ENCODE data around the gene TGM6.

TGM6 gene
- total RNA-seq, result 0 to 0.07 (median 0) reads per million in 18 experiments

DNA sequence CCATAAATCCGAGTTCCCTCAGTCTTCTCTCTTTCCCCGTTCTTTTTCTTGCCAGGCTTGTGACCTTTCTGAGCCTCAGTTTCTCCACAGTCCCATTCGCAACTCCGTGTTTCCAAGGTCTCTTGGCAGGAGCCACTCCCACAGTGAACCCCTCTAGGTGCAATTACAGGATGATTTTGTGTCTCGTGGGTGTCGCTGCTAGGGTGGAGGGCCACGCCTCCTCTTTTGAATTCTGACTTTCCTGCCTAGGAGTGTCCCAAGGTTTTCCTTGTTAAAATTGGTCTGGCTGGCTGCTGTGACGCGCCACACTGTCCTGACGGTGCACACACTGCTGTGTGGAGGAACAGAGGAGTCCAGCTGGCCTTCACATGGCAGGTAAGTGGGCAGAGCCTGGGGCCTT lies at the start of gene TGM6:
Gene TGM6, plus strand, starts transcription at position 301 of the 400 bp plus-strand sequence. Its CDS starts 68 bp downstream, at position 369.
- no peak for DNase-seq

GRCh38 chr20:2331106-2331505 lies 49.6 kb upstream of the TGM6 start:
- no peak for DNase-seq

DNA sequence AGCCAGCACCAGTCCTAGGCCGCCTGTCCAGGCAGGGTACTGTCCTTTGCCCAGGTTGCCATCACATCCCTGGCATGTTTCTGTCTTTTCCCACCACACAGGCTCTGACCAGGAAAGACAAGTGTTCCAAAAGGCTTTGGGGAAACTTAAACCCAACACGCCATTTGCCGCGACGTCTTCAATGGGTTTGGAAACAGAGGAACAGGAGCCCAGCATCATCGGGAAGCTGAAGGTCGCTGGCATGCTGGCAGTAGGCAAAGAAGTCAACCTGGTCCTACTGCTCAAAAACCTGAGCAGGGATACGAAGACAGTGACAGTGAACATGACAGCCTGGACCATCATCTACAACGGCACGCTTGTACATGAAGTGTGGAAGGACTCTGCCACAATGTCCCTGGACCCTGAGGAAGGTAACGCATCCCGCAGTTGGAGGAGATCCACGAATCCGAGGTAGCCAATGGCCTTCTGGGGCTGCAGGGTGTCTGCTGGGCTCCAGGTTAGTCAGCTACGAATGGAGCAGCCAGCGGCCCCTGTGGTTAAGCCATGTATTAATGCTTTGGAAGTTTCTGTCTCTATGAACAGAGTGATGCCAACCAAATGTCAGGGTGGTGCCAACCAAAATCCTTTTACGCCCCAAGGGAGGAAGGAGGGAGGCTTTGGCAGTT lies 48.7 kb upstream of the TGM6 start:
- no peak for DNase-seq

DNA sequence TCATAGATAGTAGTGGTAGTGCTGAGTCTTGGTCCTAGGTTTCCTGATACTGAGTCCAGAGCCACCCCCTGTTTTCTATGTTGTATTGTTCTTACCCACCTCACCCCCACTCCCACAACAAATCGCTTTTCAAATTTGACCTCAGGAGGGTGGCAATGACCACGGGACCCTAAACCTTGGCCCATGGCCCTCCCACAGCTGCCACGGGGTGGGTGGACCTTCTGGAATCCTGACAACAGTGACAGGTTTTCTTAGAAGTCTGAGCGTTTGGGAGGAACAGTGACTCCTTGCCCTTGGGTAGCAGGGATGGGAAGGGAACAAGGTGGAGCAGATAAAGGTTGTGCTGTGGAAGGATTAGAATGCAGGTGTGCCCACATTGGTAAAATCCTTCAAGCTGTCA lies 48.0 kb upstream of the TGM6 start:
- no peak for DNase-seq

DNA sequence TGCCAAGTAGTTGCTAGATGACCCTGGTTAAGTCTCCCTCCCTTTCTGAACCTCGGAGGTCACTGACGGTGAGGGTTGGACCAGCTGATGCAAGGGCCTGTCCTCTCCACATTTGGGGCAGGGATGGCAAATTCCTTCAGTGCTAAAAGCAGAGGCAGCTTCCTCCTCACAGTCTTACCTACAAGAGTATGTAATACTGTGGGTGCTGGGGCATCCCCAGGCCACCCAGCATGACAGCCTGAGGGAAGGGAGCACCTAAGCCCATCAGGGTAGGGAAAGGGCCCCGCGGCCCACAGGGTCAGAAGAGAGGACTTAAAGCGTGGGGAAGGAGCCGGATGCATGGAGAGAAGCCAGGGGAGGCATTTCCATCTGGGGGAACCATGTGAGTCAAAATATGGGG lies 46.9 kb upstream of the TGM6 start:
- no peak for DNase-seq

DNA sequence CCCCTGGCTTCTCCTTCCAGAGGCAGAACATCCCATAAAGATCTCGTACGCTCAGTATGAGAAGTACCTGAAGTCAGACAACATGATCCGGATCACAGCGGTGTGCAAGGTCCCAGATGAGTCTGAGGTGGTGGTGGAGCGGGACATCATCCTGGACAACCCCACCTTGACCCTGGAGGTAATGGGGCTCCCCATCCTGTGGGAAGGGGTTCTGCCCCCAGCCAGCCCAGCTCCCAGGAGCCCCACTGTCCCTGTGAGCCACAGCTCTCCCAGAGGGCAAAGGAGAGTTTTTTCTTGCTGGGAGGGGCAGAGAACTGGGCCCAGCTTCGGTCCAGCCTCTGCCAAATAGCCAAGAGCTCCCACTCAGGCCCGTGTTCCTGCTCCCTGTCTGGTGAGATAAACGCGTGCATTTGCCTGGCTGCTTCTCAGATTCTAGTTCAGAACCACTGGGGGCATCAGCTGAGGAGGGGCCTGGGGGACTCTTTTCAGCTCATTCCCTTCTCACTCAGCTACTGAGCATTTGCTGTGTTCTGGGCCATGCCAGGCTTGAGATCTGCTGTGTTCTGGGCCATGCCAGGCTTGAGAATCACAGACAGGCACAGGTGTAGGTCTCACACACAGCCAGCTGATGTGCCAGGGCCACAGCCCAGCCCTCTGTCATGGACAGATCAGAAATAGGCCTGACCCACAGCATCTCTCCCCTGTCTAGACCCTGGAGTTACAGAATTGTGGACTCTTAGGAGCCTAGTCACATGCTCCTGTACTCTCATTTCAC lies 45.4 kb upstream of the TGM6 start:
- DNase-seq, result no peak

DNA sequence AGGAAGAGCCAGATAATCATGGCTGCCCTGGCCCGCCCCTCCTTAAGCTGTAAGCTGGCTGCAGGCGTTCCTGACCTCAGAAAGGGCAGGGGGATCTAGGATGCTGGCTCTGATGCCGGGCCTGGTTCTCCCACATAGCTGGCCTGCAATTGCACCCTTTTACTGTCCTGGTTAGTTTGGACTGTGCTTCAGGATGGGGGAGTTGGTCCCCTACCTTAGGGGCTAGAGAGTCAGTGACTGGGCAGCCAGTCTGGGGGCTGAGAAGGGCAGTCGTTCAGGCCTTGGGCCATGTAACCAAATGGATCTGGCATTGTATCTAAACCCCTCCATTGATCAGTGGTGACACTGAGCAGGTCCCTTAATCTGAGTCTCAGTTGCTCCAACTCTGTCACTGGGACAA lies 44.2 kb upstream of the TGM6 start:
- no peak for DNase-seq

- no peak for DNase-seq
These were observed 43.6 kb upstream of the TGM6 start for GRCh38 chr20:2337142-2337541.

- peak; percentile 47 to 50 for DNase-seq
These were observed 42.2 kb upstream of the TGM6 start for GRCh38 chr20:2338411-2339066.

DNA sequence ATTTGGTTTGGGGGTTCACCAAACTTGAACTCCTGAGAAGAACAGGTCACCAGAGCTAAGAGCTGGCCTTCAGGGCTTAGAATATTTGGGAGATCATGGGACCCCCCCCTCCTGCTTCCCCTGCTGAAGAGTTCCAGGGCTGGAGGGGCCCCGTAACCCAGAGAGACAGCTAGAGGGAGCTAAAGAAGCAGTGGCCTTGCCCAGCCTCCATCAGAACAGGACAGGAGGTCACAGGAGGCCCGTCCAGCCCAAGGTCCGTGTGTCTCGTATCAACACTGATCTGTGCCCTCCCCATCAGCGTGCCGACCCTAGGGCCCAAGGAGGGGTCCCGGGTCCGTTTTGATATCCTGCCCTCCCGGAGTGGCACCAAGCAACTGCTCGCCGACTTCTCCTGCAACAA lies 40.6 kb upstream of the TGM6 start:
- DNase-seq, result no peak

DNA sequence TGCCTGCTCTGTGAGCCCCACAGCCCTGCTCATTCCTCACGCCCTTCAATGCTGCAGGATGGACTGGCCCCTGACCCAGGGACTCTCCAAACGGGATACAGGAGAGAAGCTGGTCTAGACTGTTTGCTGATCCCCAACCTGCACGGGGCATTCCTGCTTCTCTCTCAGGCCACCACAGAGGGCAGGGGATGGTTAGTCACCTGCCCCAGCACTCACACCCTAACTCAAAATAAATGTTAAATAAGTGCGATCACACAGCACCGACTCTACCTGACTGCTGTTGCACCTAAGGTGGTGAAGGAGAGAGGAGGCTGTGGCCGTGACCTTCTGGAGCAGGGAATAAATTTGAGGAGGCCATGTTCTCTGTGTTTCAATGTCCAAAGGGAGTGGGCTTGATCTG lies 39.9 kb upstream of the TGM6 start:
- DNase-seq, result no peak

- no peak for DNase-seq
These were observed 39.4 kb upstream of the TGM6 start for GRCh38 chr20:2341336-2341735.

DNA sequence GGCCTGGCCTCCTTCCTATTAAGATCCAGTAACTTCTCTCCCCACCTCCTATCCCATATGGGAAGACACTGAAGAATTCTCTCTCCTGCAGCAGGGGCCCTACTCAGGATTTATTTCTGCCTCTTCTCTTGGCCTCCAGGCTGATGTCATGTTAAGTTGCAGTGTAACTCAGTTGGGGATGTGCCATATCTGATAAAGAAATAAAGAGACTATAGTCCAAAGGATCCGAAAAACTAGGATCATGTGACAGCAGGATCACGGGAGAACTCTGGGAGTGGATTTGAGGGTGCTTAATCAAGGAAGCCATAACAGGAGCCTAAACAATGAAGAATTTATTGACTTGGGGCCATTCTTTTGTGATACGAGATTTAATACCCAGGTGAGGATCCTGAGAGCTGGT lies 38.5 kb upstream of the TGM6 start:
- DNase-seq, result no peak

DNA sequence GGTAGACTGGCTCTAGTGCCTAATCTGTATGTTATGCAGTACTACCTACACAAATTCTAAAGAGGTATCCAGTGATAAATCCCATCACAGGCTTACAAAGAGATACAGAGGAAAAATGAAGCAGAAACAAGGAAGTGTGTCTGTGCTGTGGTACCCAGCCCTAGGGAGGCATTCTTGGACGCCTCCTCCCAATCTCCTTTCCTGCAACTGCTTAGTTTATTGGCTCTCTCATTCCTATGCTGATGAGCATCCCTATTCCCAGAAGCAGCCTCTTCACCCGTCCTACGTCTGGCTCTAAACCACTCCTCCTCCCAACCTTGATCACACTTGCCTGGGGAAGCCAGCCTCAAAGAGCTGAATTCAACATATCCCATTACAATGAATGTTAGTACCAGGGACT lies 34.5 kb upstream of the TGM6 start:
- DNase-seq, result no peak

GRCh38 chr20:2348336-2348735 lies 32.4 kb upstream of the TGM6 start:
- no peak for DNase-seq

DNA sequence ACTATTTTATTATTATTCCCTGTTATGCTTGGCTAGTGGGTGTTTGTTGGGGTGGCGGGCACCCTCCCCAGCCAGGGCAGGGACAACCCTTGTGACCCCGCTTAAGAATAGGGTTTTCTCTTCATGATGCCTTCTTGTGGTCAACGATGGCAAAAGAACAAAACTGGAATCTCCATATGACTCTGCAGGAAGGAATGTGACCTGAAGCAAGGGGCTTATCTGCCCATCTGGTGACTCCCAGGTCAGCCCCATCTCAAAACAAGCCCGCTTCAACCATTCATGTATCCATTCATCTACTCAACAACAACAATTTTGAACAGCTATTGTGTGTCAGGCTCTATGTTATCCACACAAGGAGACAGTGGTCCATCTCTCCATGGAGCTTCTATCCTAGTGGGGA lies 30.9 kb upstream of the TGM6 start:
- no peak for DNase-seq

DNA sequence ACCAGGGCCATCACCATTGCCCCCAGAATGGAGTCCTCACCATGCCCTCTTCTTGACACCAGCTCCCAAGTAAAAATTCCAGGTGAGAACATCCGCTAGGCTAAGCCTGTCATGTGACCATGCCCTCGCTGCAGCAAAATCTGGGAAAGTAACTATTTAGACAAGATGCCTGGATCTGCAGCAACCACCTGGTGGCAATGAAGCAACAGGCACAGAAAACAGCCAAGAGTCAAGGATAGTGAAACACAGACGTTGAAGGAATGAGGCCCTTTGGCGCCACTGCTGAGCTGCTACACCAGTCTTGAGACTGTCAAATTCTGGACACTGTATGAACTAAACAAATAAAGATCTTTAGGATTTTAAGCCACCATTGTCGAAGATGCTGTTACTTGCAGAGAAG lies 30.1 kb upstream of the TGM6 start:
- DNase-seq, result no peak

GRCh38 chr20:2353231-2353630 lies 27.5 kb upstream of the TGM6 start:
- DNase-seq, result no peak

DNA sequence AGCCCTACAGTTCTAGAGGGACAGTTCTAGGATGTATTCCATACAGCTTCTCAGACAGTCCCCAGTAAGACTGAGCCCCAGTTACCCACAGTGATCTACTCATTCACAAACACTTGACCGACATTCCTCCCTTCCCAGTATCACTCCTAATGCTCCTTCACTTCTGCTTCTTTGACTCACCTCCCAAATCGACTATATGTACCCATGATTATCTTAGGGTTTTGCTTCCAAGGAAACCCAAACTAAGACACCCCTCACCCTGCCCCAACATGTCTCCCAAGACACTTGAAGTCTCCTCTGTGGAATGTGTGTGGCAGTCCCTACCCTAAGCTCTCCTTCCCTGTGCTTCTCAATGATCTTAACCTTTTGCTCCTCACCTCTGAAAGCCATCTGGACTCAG lies 23.6 kb upstream of the TGM6 start:
- DNase-seq, result no peak

- DNase-seq, result no peak
These were observed 22.7 kb upstream of the TGM6 start for GRCh38 chr20:2358006-2358405.

DNA sequence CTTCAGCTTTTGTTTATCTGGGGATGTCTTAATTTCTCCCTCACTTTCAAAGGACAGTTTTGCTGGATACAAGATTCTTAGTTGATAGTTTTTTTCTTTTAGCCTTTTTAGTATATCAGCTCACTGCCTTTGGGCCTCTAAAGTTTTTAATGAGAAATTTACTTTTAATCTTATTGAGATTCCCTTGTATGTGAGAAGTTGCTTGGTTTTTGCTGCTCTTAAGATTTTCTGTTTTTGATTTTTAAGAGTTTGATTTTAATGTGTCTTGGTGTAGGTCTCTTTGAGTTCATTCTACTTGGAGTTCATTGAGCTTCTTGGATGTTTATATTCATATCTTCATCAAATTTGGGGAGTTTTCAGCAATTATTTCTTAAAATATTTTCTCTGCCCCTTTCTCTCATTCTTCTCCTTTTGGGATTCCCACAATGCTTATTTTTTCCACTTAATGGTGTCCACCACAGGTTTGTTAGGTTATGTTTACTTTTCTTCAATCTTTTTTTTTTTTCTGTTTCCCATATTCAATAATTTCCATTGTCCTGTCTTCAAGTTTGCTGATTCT lies 19.6 kb upstream of the TGM6 start:
- DNase-seq, result no peak

GRCh38 chr20:2363187-2363586 lies 17.5 kb upstream of the TGM6 start:
- no peak for DNase-seq

DNA sequence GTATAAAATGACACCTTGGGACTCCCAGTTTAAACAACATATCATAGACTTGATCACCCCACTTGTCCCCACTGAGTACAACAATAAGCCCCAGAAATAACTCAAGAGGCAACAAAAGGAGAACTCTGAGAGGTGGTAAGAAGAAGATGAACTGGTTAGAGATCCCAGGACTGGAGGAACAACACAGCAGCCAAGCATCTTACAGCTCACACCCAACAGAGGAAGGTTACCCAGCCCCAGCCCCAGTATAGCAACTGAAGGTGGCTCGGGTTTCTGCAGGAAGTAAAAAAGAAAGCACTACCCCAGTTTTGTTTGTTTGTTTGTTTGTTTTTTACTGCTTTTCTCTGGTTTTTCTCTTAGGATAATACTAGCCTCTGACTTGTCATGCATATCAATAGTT lies 17.1 kb upstream of the TGM6 start:
- DNase-seq, result no peak

GRCh38 chr20:2364044-2364443 lies 16.7 kb upstream of the TGM6 start:
- no peak for DNase-seq
